ENCODE measurements around the gene NECAB3. TPM values are rescaled to one million over a fixed set of nuclear protein-coding genes. Genes with fewer than 3 reads are reported as not detected.

NECAB3 gene
- total and polyA plus RNA-seq, 2 of the 4 experiments (the other 2 are of a cell fraction): 8.6 to 28.4 TPM

DNA sequence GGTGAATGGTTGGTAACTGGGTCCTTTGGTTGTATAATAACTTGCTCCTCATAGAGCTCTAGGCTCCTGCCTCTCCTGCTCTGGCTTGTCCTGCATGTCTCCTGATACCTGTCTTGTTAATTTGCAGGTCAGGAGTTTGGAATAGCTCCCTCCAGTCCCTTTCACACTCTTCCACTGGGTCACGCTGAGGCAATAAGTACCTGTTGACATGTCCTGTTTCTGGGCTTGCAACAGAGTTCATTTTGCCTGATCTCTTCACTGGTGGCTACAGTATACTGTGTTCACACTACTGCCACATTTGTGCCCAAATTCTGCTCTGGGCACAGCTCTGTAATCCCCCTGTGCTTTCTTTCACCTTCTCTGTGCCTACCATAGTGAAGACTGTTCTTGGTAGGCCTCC lies 37.5 kb downstream of the NECAB3 start:
- in situ Hi-C loops (cut with MboI; ENCODE audit: low sequenced_read_pairs) (no loop called here), intact Hi-C loops (cut with micrococcal nuclease) (no loop called here), dilution Hi-C loops (cut with HindIII; ENCODE audit: low sequenced_read_pairs, unreplicated experiment) (no loop called here)
- H2BK5ac ChIP-seq (ENCODE audit: low read depth, low read length, poor library complexity, severe bottlenecking): no peak overlapping the region
- no peak overlapping the region for H2AFZ ChIP-seq (replicated peaks; ENCODE audit: low read length, poor library complexity)
- no peak overlapping the region for H3K4ac ChIP-seq (ENCODE audit: low read depth, low read length)
- no peaks in the 10 kb centered on the region for H3K27me3 ChIP-seq (ENCODE audit: control insufficient read depth, insufficient read depth, low read length)
- H3K4me2 ChIP-seq (ENCODE audit: low read depth, low read length): no peak overlapping the region
- H3K14ac ChIP-seq (replicated peaks; ENCODE audit: low read depth, low read length): no peak overlapping the region
- no peak overlapping the region for H2BK15ac ChIP-seq (ENCODE audit: low read depth, low read length)
- no peak overlapping the region for H4K5ac ChIP-seq (ENCODE audit: low read depth, low read length)
- BruUV-seq (replicated peaks): no TSS peak
- no peak overlapping the region for H3K9ac ChIP-seq (ENCODE audit: low read depth, low read length)
- no peak overlapping the region for H3K56ac ChIP-seq (ENCODE audit: extremely low read depth, insufficient read depth, low read length)
- no peak overlapping the region for H3K18ac ChIP-seq (ENCODE audit: low read depth, low read length)
- H3K4me3 ChIP-seq (ENCODE audit: insufficient read depth, low read depth, low read length): no peak overlapping the region
- H3K23ac ChIP-seq (ENCODE audit: low read depth, low read length): no peak overlapping the region
- H4K20me1 ChIP-seq (ENCODE audit: insufficient read depth, low read length): no peaks in the 10 kb centered on the region; the same call in 1 of the 2 replicates
- WGBS, 2 experiments (ENCODE audit: extremely low coverage in 2 of 2, insufficient read length in 1 of 2): 100% methylated on average over 1 of the region's 1 CpG; no CpG with 5 or more reads in 1 of the 2 experiments
- no peak for TF ChIP-seq NFE2L2 (IDR thresholded peaks at IDR 0.05; ENCODE audit: low read depth, low read length)
- no peak for TF ChIP-seq CEBPB (IDR thresholded peaks at IDR 0.05; ENCODE audit: low read depth, low read length)
- TF ChIP-seq RAD21 (IDR thresholded peaks at IDR 0.05; ENCODE audit: low read length): no peak
- TF ChIP-seq MAZ (IDR thresholded peaks at IDR 0.05; ENCODE audit: borderline replicate concordance, low read depth, low read length): no peak
- no peak for TF ChIP-seq RFX5 (IDR thresholded peaks at IDR 0.05; ENCODE audit: low read depth, low read length)
- TF ChIP-seq, protein P1, sequence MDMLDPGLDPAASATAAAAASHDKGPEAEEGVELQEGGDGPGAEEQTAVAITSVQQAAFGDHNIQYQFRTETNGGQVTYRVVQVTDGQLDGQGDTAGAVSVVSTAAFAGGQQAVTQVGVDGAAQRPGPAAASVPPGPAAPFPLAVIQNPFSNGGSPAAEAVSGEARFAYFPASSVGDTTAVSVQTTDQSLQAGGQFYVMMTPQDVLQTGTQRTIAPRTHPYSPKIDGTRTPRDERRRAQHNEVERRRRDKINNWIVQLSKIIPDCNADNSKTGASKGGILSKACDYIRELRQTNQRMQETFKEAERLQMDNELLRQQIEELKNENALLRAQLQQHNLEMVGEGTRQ (IDR thresholded peaks at IDR 0.05; ENCODE audit: low read depth, low read length): no peak
- TF ChIP-seq, protein P2, sequence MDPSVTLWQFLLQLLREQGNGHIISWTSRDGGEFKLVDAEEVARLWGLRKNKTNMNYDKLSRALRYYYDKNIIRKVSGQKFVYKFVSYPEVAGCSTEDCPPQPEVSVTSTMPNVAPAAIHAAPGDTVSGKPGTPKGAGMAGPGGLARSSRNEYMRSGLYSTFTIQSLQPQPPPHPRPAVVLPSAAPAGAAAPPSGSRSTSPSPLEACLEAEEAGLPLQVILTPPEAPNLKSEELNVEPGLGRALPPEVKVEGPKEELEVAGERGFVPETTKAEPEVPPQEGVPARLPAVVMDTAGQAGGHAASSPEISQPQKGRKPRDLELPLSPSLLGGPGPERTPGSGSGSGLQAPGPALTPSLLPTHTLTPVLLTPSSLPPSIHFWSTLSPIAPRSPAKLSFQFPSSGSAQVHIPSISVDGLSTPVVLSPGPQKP (IDR thresholded peaks at IDR 0.05; ENCODE audit: borderline replicate concordance, low read depth, low read length): no peak
- TF ChIP-seq SMC3 (IDR thresholded peaks at IDR 0.05; ENCODE audit: low read depth, low read length): no peak
- TF ChIP-seq FOS (IDR thresholded peaks at IDR 0.05; ENCODE audit: low read depth, low read length): no peak
- TF ChIP-seq, protein P3, sequence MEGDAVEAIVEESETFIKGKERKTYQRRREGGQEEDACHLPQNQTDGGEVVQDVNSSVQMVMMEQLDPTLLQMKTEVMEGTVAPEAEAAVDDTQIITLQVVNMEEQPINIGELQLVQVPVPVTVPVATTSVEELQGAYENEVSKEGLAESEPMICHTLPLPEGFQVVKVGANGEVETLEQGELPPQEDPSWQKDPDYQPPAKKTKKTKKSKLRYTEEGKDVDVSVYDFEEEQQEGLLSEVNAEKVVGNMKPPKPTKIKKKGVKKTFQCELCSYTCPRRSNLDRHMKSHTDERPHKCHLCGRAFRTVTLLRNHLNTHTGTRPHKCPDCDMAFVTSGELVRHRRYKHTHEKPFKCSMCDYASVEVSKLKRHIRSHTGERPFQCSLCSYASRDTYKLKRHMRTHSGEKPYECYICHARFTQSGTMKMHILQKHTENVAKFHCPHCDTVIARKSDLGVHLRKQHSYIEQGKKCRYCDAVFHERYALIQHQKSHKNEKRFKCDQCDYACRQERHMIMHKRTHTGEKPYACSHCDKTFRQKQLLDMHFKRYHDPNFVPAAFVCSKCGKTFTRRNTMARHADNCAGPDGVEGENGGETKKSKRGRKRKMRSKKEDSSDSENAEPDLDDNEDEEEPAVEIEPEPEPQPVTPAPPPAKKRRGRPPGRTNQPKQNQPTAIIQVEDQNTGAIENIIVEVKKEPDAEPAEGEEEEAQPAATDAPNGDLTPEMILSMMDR (conservative IDR thresholded peaks at IDR 0.05; ENCODE audit: low read depth, low read length): no peak
- no peak for TF ChIP-seq CHD1 (IDR thresholded peaks at IDR 0.05; ENCODE audit: low read depth, low read length)
- TF ChIP-seq MAFK (IDR thresholded peaks at IDR 0.05; ENCODE audit: low read depth, low read length): no peak
- TF ChIP-seq RCOR1 (IDR thresholded peaks at IDR 0.05; ENCODE audit: insufficient replicate concordance, low read length): no peak
- no peak for TF ChIP-seq MXI1 (IDR thresholded peaks at IDR 0.05; ENCODE audit: borderline replicate concordance, low read depth, low read length)
- no peak for TF ChIP-seq POLR2A (IDR thresholded peaks at IDR 0.05; ENCODE audit: low read depth, low read length)
- no peak for TF ChIP-seq BHLHE40 (IDR thresholded peaks at IDR 0.05; ENCODE audit: low read depth, low read length)
- peaks cover 36% of the 10 kb centered on the region for H3K36me3 ChIP-seq (ENCODE audit: control insufficient read depth, insufficient read depth, low read length)
- DNase-seq (no peak), ATAC-seq (ENCODE audit: low read depth) (no peak)
- H2BK20ac ChIP-seq (ENCODE audit: low read depth, low read length): no peak overlapping the region
- no peak overlapping the region for H4K91ac ChIP-seq (ENCODE audit: insufficient read depth, low read depth, low read length)
- H3K4me1 ChIP-seq (ENCODE audit: control insufficient read depth, insufficient read depth, low read length): no peaks in the 10 kb centered on the region; the same call in 1 of the 2 replicates
- H3K27ac ChIP-seq (ENCODE audit: insufficient read depth, low read length): no peak overlapping the region
- no peak overlapping the region for H2BK120ac ChIP-seq (ENCODE audit: low read depth, low read length)
- no peak overlapping the region for H2AK5ac ChIP-seq (ENCODE audit: low read depth, low read length)
- no peak overlapping the region for H4K8ac ChIP-seq (ENCODE audit: low read depth in 2 of 2, low read length in 2 of 2)
- CTCF ChIA-PET: no interaction called here
- POLR2A ChIA-PET (ENCODE audit: unreplicated experiment): no interaction called here
- no peak overlapping the region for H2AK9ac ChIP-seq (replicated peaks; ENCODE audit: low read depth, low read length, poor library complexity)
- peaks cover 13% of the 10 kb centered on the region; the same call in 1 of the 2 replicates for H3K9me1 ChIP-seq (ENCODE audit: insufficient read depth, low read length)
- no peaks in the 10 kb centered on the region; a peak in 1 of 4 replicates for H3K79me1 ChIP-seq (ENCODE audit: low read depth in 1 of 2, low read length in 2 of 2)
- no peaks in the 10 kb centered on the region for H3K9me3 ChIP-seq (ENCODE audit: control insufficient read depth, insufficient read depth, low read length)

Data from IMR-90 (cell line).